Activated CD8-positive, alpha-beta memory T cell treated with anti-CD3 and anti-CD28 coated beads for 36 hours (primary cell): ENCODE results near the gene ATP1B3. TPM values are rescaled to one million over a fixed set of nuclear protein-coding genes. Genes with fewer than 3 reads are reported as not detected.
"Not testable (repeated sequence)": the region's sequence is repeated elsewhere in the genome, so short reads cannot be mapped to it uniquely, and the experiment has no call there.

Experiments used
- CTCF ChIA-PET: fragments of 350-600 bp; sonication (Branson Sonifier 250); formaldehyde crosslinking; loops from one replicate; lab custom pipeline; 2021; ENCODE audit warnings: antibody characterized with exemption; lab: Charles Lee
- POLR2A ChIA-PET: fragments of 350-600 bp; sonication (Branson Sonifier 250); formaldehyde crosslinking; loops from one replicate; lab custom pipeline; 2021; ENCODE audit warnings: antibody characterized with exemption; lab: Charles Lee
- total RNA-seq, 2 experiments: library from RNA; stranded (reverse); gene quantifications; one replicate each; pipeline ENCODE4 v1.2.3, GENCODE V29; 2021

ATP1B3 gene
- total RNA-seq, result 100 to 1,000 TPM; 226 to 235 TPM

GRCh38 chr3:141876381-141876890 is at the start of gene ATP1B3:
Gene ATP1B3 (plus strand): TSS chr3:141876643. CDS start chr3:141876802, 159 bp downstream.
- POLR2A ChIA-PET, result interaction anchor here (0.9 to 3.7 kb wide), 3 partner anchors 24 to 138 kb away, joined by 3 to 25 read pairs (median 12); partner anchors contain the start of gene RNF7
- CTCF ChIA-PET, result interaction anchor here (1.0 to 1.1 kb wide), 2 partner anchors 79 to 138 kb away, joined by 3 to 5 read pairs; partner anchors contain the start of gene RNF7

DNA sequence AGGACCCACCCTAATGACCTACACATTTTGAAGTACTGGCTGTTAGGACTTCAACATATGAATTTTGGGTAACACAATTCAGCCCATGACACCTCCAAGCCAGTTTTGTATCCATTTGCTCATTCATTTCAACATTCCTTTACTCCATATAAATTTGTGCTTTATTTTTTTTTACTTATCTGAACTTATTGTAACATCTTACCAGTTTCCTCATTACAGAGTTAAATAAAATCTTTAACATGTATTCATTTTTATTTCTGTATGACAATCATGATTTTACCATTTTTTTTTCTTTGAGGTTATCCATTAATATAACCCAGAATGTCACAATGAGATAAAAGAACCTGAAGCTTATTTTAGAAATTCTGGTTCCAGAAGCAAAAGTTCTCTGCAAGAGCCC is 48.0 kb upstream of the ATP1B3 start:
- POLR2A ChIA-PET, result no interaction called here
- CTCF ChIA-PET, result no interaction called here

DNA sequence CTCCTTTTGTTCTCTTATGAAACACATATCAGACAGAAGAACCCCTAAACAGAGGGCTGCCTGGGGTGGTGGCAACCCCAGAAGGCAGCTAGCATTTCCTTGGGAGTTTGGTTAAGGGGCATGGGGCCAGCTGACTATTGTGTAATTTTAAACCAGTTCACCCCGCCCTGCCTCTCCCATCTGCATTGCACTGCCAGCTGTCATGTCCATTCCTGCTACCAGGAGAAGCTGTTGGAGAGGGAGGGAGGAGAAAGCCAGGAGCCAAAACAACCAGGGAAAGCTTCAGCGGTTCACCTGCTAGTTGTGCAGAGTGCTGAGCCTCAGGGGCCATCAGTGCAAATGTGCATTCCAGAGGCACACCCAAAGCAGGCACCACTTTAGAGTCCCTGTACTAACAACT is 47.6 kb upstream of the ATP1B3 start:
- ChIA-PET CTCF (no interaction called here), POLR2A (no interaction called here)

- POLR2A ChIA-PET, result no interaction called here
These were observed 45.9 kb upstream of the ATP1B3 start for GRCh38 chr3:141830508-141830907.

GRCh38 chr3:141834292-141834691 is 42.2 kb upstream of the ATP1B3 start:
- ChIA-PET CTCF (no interaction called here), POLR2A (no interaction called here)

More at GRCh38 chr3:141830508-141830907, 45.9 kb upstream of the ATP1B3 start:
- CTCF ChIA-PET, result no interaction called here

DNA sequence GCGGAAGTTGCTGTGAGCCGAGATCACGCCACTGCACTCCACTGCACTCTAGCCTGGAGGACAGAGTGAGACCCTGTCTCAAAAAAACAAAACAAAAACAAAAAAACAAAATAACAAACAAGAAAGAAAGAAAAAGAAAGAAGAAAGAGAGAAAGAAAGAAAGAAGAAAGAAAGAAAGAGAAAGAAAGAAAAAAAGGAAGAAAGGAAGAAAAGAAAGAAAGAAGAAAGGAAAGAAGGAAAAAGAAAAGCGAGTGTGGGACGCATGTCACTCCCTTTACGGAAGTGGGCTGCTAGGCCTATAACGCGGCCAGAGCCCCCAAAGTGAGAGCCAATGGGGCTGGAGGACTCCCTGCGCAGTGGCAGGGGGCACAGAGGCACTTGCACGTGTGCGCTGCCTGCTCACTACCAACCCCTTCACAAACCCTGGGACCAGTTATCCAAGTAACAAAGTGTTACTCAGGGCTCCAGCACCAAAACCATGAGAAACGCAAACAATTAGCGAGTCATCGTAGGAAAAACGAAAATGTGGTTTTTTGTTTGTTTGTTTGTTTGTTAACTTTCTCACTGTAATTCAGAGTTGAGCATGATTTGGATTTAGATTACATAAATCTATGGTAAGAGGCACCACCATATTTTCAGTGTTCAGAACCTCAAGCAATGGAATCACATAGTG is 40.8 kb upstream of the ATP1B3 start:
- POLR2A ChIA-PET, result no interaction called here
- CTCF ChIA-PET, result no interaction called here

DNA sequence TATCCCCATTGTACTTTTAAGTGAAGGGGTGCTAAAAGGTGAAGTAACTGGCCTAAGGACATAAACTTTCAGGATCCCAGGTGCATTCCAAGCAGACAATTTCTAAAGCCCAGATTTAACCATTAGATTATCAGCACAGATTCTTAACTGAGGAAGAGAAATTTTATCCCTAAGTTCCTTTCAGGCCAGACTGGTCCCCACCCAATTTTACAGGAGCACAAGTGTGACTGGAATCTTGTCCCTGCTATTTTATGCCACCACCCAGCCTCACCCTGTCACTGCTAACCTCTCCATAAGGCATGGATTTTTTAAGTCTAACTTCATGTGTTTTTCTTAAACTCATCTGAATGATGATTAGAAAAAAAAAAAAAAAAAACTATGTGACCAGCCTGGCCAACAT is 37.1 kb upstream of the ATP1B3 start:
- CTCF ChIA-PET, result no interaction called here
- POLR2A ChIA-PET, result no interaction called here

GRCh38 chr3:141840737-141841544 is 35.5 kb upstream of the ATP1B3 start:
- POLR2A ChIA-PET, result interaction anchor here (0.6 kb wide), 1 partner anchor 42 kb away, joined by 3 read pairs; no protein-coding TSS in a partner anchor
- CTCF ChIA-PET, result interaction anchor here (1.2 kb wide), 1 partner anchor 102 kb away, joined by 4 read pairs; the partner anchor contains the start of gene RNF7

DNA sequence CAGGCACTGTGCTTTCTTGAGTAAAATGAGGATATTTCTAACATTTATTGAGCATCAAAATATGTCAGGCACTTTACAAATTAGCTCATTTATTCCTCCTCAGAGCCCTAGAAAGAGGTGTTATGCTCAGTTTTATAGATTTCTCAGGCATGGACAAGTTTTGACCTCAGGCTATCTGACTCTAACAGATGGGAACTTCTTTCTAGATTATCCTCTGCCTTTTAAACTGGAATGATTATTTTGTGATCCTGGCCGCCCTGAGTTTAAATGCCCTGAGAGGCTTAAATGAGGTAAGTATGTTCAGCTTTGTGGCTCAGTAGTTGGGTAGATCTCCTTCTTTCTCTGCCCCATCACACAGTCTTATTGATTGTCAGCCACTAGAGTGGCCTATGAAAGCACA is 32.3 kb upstream of the ATP1B3 start:
- ChIA-PET POLR2A (no interaction called here), CTCF (interaction anchor here (1.3 kb wide), 1 partner anchor 47 kb away, joined by 6 read pairs; no protein-coding TSS in a partner anchor)

GRCh38 chr3:141844812-141845211 is 31.6 kb upstream of the ATP1B3 start:
- ChIA-PET CTCF (interaction anchor here (1.3 kb wide), 1 partner anchor 47 kb away, joined by 6 read pairs; no protein-coding TSS in a partner anchor), POLR2A (no interaction called here)

- POLR2A ChIA-PET, result no interaction called here
- CTCF ChIA-PET, result interaction anchor here (1.3 kb wide), 1 partner anchor 48 kb away, joined by 6 read pairs; no protein-coding TSS in a partner anchor
These were observed 30.9 kb upstream of the ATP1B3 start for GRCh38 chr3:141845407-141846049.

- CTCF ChIA-PET, result no interaction called here
- POLR2A ChIA-PET, result no interaction called here
These were observed 30.4 kb upstream of the ATP1B3 start for GRCh38 chr3:141846050-141846433.

DNA sequence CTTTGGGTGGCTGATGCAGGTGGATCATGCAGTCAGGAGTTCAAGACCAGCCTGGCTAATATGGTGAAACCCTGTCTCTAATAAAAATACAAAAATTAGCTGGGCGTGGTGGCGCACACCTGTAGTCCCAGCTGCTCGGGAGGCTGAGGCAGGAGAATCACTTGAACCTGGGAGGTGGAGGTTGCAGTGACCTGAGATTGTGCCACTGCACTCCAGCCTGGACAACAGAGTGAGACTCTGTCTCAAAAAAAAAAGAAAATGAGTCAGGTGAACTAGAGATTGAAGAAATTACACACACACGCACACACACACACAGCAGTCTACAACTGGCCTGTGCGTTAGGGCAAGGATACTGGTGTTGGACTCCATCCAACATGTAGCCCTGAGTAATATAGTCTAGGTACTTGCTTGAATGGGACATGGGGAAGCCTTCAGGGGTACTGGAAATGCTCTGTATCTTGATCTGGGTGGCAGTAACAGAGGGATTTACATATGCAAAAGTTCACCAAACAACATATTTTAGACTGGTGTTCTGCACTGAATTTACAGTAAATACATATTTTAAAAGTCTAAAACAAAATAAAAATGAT is 28.2 kb upstream of the ATP1B3 start:
- POLR2A ChIA-PET, CTCF ChIA-PET: not testable (repeated sequence)

DNA sequence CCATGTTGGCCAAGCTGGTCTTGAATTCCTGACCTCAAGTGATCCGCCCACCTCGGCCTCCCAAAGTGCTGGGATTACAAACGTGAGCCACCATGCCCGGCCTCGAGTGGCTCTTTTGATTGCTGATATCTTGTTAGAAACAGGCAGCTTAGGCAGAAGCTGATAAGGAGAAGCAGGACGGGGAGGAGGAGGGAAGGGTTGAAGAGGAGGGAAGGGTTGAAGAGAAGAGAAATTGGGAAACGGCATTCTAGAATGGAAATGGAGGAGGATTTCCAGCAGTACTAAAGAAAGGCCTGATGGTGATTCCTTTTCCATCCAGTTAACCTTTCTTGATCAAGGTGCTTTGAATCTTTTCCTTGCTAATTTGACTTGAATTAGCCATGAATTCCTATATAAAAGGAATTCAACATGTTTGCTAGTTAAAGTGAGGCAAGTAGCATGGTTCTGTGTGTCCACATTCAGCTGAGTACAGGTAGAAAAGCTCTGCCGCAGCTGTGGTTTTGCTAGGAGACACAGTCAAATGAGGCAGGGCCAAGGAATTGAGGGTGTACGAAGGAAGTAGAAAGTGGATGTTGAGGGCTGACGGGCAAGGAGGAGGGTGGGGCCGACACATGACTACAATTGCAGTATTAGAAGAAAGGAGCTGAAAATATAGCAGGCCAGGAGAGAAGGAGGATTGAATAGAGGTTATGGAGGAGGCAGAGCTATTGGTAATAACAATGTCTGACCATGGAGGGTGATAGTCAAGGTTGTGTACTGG is 27.2 kb upstream of the ATP1B3 start:
- ChIA-PET POLR2A (no interaction called here), CTCF (no interaction called here)

GRCh38 chr3:141851411-141851810 is 25.0 kb upstream of the ATP1B3 start:
- CTCF ChIA-PET, result no interaction called here

GRCh38 chr3:141853081-141853601 is 23.3 kb upstream of the ATP1B3 start:
- ChIA-PET POLR2A (no interaction called here), CTCF (no interaction called here)

More at GRCh38 chr3:141851411-141851810, 25.0 kb upstream of the ATP1B3 start:
- POLR2A ChIA-PET, result no interaction called here

DNA sequence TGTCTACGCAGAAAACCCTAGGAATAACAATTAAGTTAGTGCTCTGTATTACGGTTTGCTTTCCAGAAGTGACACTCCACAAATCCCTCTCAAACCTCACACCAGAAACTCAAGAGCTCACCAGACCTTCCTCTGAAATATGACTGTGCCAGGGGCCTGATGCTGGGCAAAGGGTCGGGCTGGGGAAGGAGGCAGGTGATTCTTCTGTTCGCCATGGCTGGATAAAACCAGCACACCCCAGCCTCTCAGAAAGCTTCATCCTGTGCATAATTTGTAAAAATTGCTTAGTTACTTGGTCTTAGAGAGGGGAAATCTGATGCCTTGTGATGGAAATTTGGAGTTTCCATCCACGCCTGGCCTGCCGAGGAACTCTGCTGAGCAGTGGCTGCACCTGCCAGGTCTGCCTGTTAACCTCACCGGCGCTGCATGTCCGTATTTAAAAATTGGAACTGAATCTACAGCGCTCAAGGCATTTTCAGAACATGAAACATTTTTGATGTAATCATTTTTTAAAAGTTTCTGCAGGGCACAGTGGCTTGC is 22.7 kb upstream of the ATP1B3 start:
- ChIA-PET CTCF (no interaction called here), POLR2A (no interaction called here)

DNA sequence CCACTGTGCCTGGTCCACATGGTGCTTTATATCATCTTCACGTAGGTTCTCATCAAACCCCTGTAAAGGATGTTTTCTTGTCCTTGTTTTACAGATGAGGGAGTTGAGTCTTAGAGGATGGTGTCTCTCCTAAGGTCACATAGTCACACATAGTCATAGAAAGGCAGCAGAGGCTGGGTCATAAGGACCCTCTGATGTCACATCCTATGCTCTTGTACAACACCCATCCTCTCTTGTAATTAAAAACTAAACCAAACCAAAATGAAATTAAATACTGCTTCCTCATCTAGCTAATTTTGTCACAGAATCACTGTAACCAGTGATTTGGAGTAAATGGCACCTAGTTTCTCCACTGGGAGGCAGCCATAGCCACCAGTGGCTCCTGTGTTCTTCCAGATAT is 21.8 kb upstream of the ATP1B3 start:
- CTCF ChIA-PET, result no interaction called here
- POLR2A ChIA-PET, result no interaction called here
